Endothelial cell of umbilical vein (primary cell): ENCODE data around the gene GID4.

Experiments used
- CTCF ChIP-seq, 2 donors: IDR thresholded peaks; 1 replicate in 1 of 2; 2 replicates in 1 of 2; pipeline ENCODE4 v1.5.1; 2011; ENCODE audit warnings: low read length in 2 of 2, mild to moderate bottlenecking in 2 of 2, moderate library complexity in 2 of 2, control low read depth in 1 of 2, inconsistent platforms in 1 of 2, low read depth in 1 of 2; ENCODE audit not compliant: insufficient read depth in 1 of 2; ENCODE audit errors: extremely low read depth in 1 of 2
- EZH2 ChIP-seq: IDR thresholded peaks from 2 replicates; pipeline ENCODE4 v1.6.1; 2012; ENCODE audit warnings: borderline replicate concordance, low read depth, mild to moderate bottlenecking, moderate library complexity, low read length, inconsistent platforms; ENCODE audit not compliant: severe bottlenecking
- JUN ChIP-seq: IDR thresholded peaks from 2 replicates; pipeline ENCODE4 v1.6.1; 2011; ENCODE audit warnings: borderline replicate concordance, low read depth; ENCODE audit not compliant: insufficient read length, insufficient read depth
- MAX ChIP-seq: IDR thresholded peaks from 2 replicates; pipeline ENCODE4 v1.6.1; 2011; ENCODE audit not compliant: insufficient read depth, insufficient read length
- POLR2A ChIP-seq: IDR thresholded peaks from 2 replicates; pipeline ENCODE4 v1.6.1; 2012; ENCODE audit warnings: low read depth, mild to moderate bottlenecking, control low read depth, low read length
- POLR2AphosphoS5 ChIP-seq: IDR thresholded peaks from 2 replicates; pipeline ENCODE4 v1.6.1; 2012; ENCODE audit warnings: low read depth, mild to moderate bottlenecking, control low read depth, low read length, moderate library complexity; ENCODE audit not compliant: insufficient read depth

GRCh38 chr17:18071751-18072150, 32.5 kb downstream of the GID4 start:
- TF ChIP-seq POLR2AphosphoS5 (no peak), MAX (no peak), CTCF (IDR thresholded peaks at IDR 0.05; ENCODE audit: extremely low read depth in 1 of 2, insufficient read depth in 1 of 2, low read depth in 1 of 2, low read length in 2 of 2) (no peak), POLR2A (no peak), JUN (no peak), EZH2 (no peak)
